B cell (primary cell): ENCODE data around the gene COL21A1. TPM values are rescaled to one million over a fixed set of nuclear protein-coding genes. Genes with fewer than 3 reads are reported as not detected.

Experiments used
- ATAC-seq: fragments of 200-7000 bp; cut with Tn5 transposase; one replicate; pipeline ENCODE4 v1.10.0; 2021; ENCODE audit warnings: low read depth, mild to moderate bottlenecking, moderate number of reproducible peaks, moderate library complexity
- CTCF ChIA-PET: fragments of 350-600 bp; sonication (Branson Sonifier 250); formaldehyde crosslinking; loops from one replicate; lab custom pipeline; 2021; ENCODE audit warnings: antibody characterized with exemption, inconsistent platforms; lab: Charles Lee
- POLR2A ChIA-PET: fragments of 350-600 bp; sonication (Branson Sonifier 250); formaldehyde crosslinking; loops from one replicate; lab custom pipeline; 2021; ENCODE audit warnings: antibody characterized with exemption; lab: Charles Lee
- DNase-seq: peaks from one replicate; pipeline ENCODE4 v3.0.0; 2013
- H2AFZ ChIP-seq: 2 replicates; pipeline ENCODE4 v1.6.1; 2012; ENCODE audit warnings: mild to moderate bottlenecking, low read depth, low read length; ENCODE audit not compliant: insufficient read depth, poor library complexity, severe bottlenecking
- H3K27ac ChIP-seq, 2 donors: 1 replicate in 1 of 2; 2 replicates in 1 of 2; pipeline ENCODE4 v1.5.1; 2012 to 2013; ENCODE audit warnings: low read length in 2 of 2, mild to moderate bottlenecking in 2 of 2, moderate library complexity in 1 of 2
- H3K27me3 ChIP-seq, 4 experiments: fragments of 200-600 bp in 1 of 4; sonication (generic) in 1 of 4; replicated peaks in 1 of 4; 1 replicate in 2 of 4; 2 replicates in 2 of 4; pipeline versions ENCODE4 v1.6.1 to v1.7.0; 2013 to 2016; ENCODE audit warnings: low read length in 3 of 4, mild to moderate bottlenecking in 2 of 4, mixed read lengths in 1 of 4, moderate library complexity in 1 of 4; ENCODE audit not compliant: insufficient read depth in 4 of 4, control insufficient read depth in 3 of 4; ENCODE audit errors: control extremely low read depth in 1 of 4
- H3K36me3 ChIP-seq, 2 experiments: replicated peaks in 1 of 2; 1 replicate in 1 of 2; 2 replicates in 1 of 2; pipeline versions ENCODE4 v1.6.1 to v1.7.1; 2013; ENCODE audit warnings: low read length in 1 of 2; ENCODE audit not compliant: insufficient read depth in 2 of 2, control insufficient read depth in 1 of 2; ENCODE audit errors: control extremely low read depth in 1 of 2, extremely low read depth in 1 of 2
- H3K4me1 ChIP-seq, 2 donors: fragments of 200-600 bp in 1 of 2; sonication (generic) in 1 of 2; 1 replicate in 1 of 2; 2 replicates in 1 of 2; pipeline versions ENCODE4 v1.5.1 to v1.6.1; 2013 to 2017; ENCODE audit warnings: low read length in 2 of 2; ENCODE audit not compliant: control insufficient read depth in 2 of 2, insufficient read depth in 2 of 2
- H3K4me2 ChIP-seq: replicated peaks from 2 replicates; pipeline ENCODE3; 2012; ENCODE audit warnings: mild to moderate bottlenecking, low read depth, low read length; ENCODE audit not compliant: poor library complexity, severe bottlenecking
- H3K4me3 ChIP-seq, 5 experiments: fragments of 200-600 bp in 1 of 5; sonication (generic) in 1 of 5; 1 replicate in 3 of 5; 2 replicates in 2 of 5; pipeline versions ENCODE4 v1.5.1 to v1.7.0; 2011 to 2016; ENCODE audit warnings: low read length in 4 of 5, mild to moderate bottlenecking in 4 of 5, low read depth in 2 of 5, control low read depth in 1 of 5, moderate library complexity in 1 of 5; ENCODE audit not compliant: insufficient read depth in 1 of 5; ENCODE audit errors: control extremely low read depth in 1 of 5, extremely low read depth in 1 of 5
- H3K79me2 ChIP-seq: fragments of 200-600 bp; sonication (generic); one replicate; pipeline ENCODE4 v1.6.0; 2016; ENCODE audit warnings: low read length; ENCODE audit not compliant: control insufficient read depth, insufficient read depth
- H3K9ac ChIP-seq: fragments of 200-600 bp; sonication (generic); 2 replicates; pipeline ENCODE4 v1.6.1; 2017; ENCODE audit warnings: mild to moderate bottlenecking, low read length, moderate library complexity
- H3K9me3 ChIP-seq, 3 donors: one replicate each; pipeline versions ENCODE4 v1.6.1 to v1.7.1; 2013; ENCODE audit warnings: low read length in 2 of 3; ENCODE audit not compliant: control insufficient read depth in 2 of 3, insufficient read depth in 1 of 3; ENCODE audit errors: control extremely low read depth in 1 of 3
- H4K20me1 ChIP-seq: 2 replicates; pipeline ENCODE4 v1.6.0; 2012; ENCODE audit warnings: mild to moderate bottlenecking, low read length; ENCODE audit not compliant: insufficient read depth, control insufficient read depth, poor library complexity, severe bottlenecking
- H3K27ac Mint-ChIP-seq: one replicate; pipeline ENCODE4 v1.8.0; 2021; ENCODE audit warnings: mixed read lengths
- H3K27me3 Mint-ChIP-seq: one replicate; pipeline ENCODE4 v1.8.0; 2021; ENCODE audit warnings: mixed read lengths
- H3K4me1 Mint-ChIP-seq: one replicate; pipeline ENCODE4 v1.8.0; 2021; ENCODE audit warnings: mixed read lengths
- H3K4me3 Mint-ChIP-seq: one replicate; pipeline ENCODE4 v1.8.0; 2021; ENCODE audit warnings: mixed read lengths
- H3K9me3 Mint-ChIP-seq: one replicate; pipeline ENCODE4 v1.8.0; 2022; ENCODE audit warnings: mixed read lengths; ENCODE audit not compliant: insufficient read depth
- CTCF ChIP-seq: fragments of 200-600 bp; IDR thresholded peaks from one replicate; pipeline ENCODE4 v1.8.0; 2022; ENCODE audit warnings: antibody characterized with exemption, mild to moderate bottlenecking
- EZH2 ChIP-seq: IDR thresholded peaks from 2 replicates; pipeline ENCODE4 v1.6.1; 2012; ENCODE audit warnings: borderline replicate concordance, low read depth, mild to moderate bottlenecking, moderate library complexity, low read length; ENCODE audit not compliant: insufficient read depth, poor library complexity, severe bottlenecking
- WGBS: methylation state at CpG from one replicate; pipeline ENCODE4 v1.1.5; 2013; ENCODE audit warnings: missing lambda C conversion rate; ENCODE audit not compliant: insufficient coverage; 5-methylcytosine and 5-hydroxymethylcytosine counted together
- intact Hi-C: fragments of 100-400 bp; cut with micrococcal nuclease; formaldehyde crosslinking; loops from one replicate; pipeline ENCODE4 v1.10.0; 2022
- polyA plus RNA-seq: library from polyadenylated mRNA; depleted of rRNA; stranded (reverse); fragments of >200 nt; gene quantifications from 2 replicates; pipeline ENCODE4 v1.2.3, GENCODE V29; 2012
- total RNA-seq, 2 donors: library from RNA; stranded (reverse); fragments of 120-200 nt in 1 of 2; gene quantifications; 1 replicate in 1 of 2; 2 replicates in 1 of 2; pipeline versions ENCODE4 v1.2.3 to v1.2.4, GENCODE V29; 2013 to 2022

COL21A1 gene
- total and polyA plus RNA-seq, 2 donors (not counting 1 experiment from before 2014, with no cell fraction given): not detected

GRCh38 chr6:56156643-56157042 is 90.7 kb downstream of the COL21A1 start:
- no peaks in the 10 kb centered on the region for H3K27me3 Mint-ChIP-seq
- WGBS: 91% methylated on average over 2 of the region's 2 CpGs

GRCh38 chr6:56155634-56156141 is 91.7 kb downstream of the COL21A1 start:
- Histone ChIP-seq H3K4me1 (no peaks in the 10 kb centered on the region), H2AFZ (no peak overlapping the region), H3K27ac (no peak overlapping the region), H3K79me2 (no peaks in the 10 kb centered on the region), H4K20me1 (no peaks in the 10 kb centered on the region), H3K4me2 (no peak overlapping the region), H3K9me3 (peaks cover 0 to 5% (median 3%) of the 10 kb centered on the region in 3 donors), H3K9ac (no peak overlapping the region), H3K4me3 (no peak overlapping the region), H3K27me3 (no peaks in the 10 kb centered on the region), H3K36me3 (no peaks in the 10 kb centered on the region)
- ChIA-PET POLR2A (no interaction called here), CTCF (no interaction called here)
- no peaks in the 10 kb centered on the region for H3K27me3 Mint-ChIP-seq
- DNase-seq (no peak), ATAC-seq (no peak)
- no peak for TF ChIP-seq CTCF
- no peak for TF ChIP-seq EZH2
- peaks cover 7% of the 10 kb centered on the region for H3K9me3 Mint-ChIP-seq
- WGBS: 90% methylated on average over 2 of the region's 4 CpGs
- no peak overlapping the region for H3K27ac Mint-ChIP-seq
- H3K4me3 Mint-ChIP-seq: no peak overlapping the region
- no peaks in the 10 kb centered on the region for H3K4me1 Mint-ChIP-seq
- intact Hi-C loops: no loop called here

More at GRCh38 chr6:56156643-56157042, 90.7 kb downstream of the COL21A1 start:
- Histone ChIP-seq H3K79me2 (no peaks in the 10 kb centered on the region), H3K4me2 (no peak overlapping the region), H3K4me1 (no peaks in the 10 kb centered on the region), H3K9me3 (peaks cover 0 to 5% (median 3%) of the 10 kb centered on the region in 3 donors), H2AFZ (no peak overlapping the region), H3K27me3 (no peaks in the 10 kb centered on the region), H3K4me3 (no peak overlapping the region), H3K36me3 (no peaks in the 10 kb centered on the region), H3K9ac (no peak overlapping the region), H3K27ac (no peak overlapping the region), H4K20me1 (no peaks in the 10 kb centered on the region)
- Mint-ChIP-seq H3K27ac (no peak overlapping the region), H3K4me3 (no peak overlapping the region), H3K4me1 (no peaks in the 10 kb centered on the region), H3K9me3 (peaks cover 7% of the 10 kb centered on the region)
- POLR2A ChIA-PET: no interaction called here
- intact Hi-C loops: no loop called here
- ATAC-seq: no peak
- CTCF ChIA-PET: no interaction called here
- no peak for DNase-seq
- no peak for TF ChIP-seq EZH2
